ENCODE measurements around the gene SECISBP2L.

The SECISBP2L gene

GRCh38 chr15:49058559-49058958 lies 12.3 kb upstream of the SECISBP2L start:
- Histone ChIP-seq H2AFZ (ENCODE audit: low read length) (no peak overlapping the region), H3K27ac (ENCODE audit: low read length) (no peak overlapping the region), H4K20me1 (ENCODE audit: insufficient read depth, low read length) (no peaks in the 10 kb centered on the region), H3K9me3 (replicated peaks; ENCODE audit: insufficient read depth, low read length) (no peaks in the 10 kb centered on the region), H3K36me3 (replicated peaks; ENCODE audit: insufficient read depth, low read length) (no peaks in the 10 kb centered on the region), H3K9ac (ENCODE audit: low read length) (no peak overlapping the region), H3K27me3 (replicated peaks; ENCODE audit: insufficient read depth, low read length) (no peaks in the 10 kb centered on the region), H3K4me3 (ENCODE audit: low read length) (no peak overlapping the region), H3F3A (ENCODE audit: insufficient read depth, low read length) (no peaks in the 10 kb centered on the region), H3K4me2 (ENCODE audit: low read depth, low read length) (no peak overlapping the region), H3K4me1 (ENCODE audit: low read length) (no peaks in the 10 kb centered on the region), H3K9me2 (replicated peaks; ENCODE audit: insufficient read depth, low read length) (no peaks in the 10 kb centered on the region), H3K79me2 (ENCODE audit: low read length) (no peaks in the 10 kb centered on the region)
- no peak for TF ChIP-seq EZH2 (optimal IDR thresholded peaks at IDR 0.05; ENCODE audit: low read depth, low read length)
- no peak for TF ChIP-seq EZH2phosphoT487 (IDR thresholded peaks at IDR 0.05; ENCODE audit: low read length)
- TF ChIP-seq, protein P1, sequence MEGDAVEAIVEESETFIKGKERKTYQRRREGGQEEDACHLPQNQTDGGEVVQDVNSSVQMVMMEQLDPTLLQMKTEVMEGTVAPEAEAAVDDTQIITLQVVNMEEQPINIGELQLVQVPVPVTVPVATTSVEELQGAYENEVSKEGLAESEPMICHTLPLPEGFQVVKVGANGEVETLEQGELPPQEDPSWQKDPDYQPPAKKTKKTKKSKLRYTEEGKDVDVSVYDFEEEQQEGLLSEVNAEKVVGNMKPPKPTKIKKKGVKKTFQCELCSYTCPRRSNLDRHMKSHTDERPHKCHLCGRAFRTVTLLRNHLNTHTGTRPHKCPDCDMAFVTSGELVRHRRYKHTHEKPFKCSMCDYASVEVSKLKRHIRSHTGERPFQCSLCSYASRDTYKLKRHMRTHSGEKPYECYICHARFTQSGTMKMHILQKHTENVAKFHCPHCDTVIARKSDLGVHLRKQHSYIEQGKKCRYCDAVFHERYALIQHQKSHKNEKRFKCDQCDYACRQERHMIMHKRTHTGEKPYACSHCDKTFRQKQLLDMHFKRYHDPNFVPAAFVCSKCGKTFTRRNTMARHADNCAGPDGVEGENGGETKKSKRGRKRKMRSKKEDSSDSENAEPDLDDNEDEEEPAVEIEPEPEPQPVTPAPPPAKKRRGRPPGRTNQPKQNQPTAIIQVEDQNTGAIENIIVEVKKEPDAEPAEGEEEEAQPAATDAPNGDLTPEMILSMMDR (IDR thresholded peaks at IDR 0.05; ENCODE audit: low read length): no peak
- no peak for DNase-seq

DNA sequence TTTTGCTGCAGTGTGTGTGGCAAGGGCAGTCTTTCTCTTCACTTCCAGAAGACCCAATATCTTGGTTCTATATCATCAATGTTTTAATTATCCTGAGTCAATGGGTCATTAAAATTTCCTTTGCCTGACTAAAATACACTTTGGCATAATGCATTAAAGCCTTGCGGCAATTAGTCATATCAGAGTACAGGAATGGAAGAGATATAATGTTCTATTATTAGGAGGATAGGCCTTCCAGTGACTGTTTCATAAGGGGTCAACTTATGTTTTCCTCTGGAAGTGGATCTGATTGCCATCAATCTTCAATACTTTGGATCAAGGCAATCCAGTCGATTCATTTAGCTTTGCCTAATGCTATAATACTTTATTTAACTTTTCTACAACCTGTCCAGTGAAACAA lies 9.4 kb upstream of the SECISBP2L start:
- H3K4me3 ChIP-seq (ENCODE audit: low read length): no peak overlapping the region
- no peaks in the 10 kb centered on the region for H3K27me3 ChIP-seq (replicated peaks; ENCODE audit: insufficient read depth, low read length)
- H3F3A ChIP-seq (ENCODE audit: insufficient read depth, low read length): no peaks in the 10 kb centered on the region
- H3K27ac ChIP-seq (ENCODE audit: low read length): no peak overlapping the region
- no peaks in the 10 kb centered on the region for H3K79me2 ChIP-seq (ENCODE audit: low read length)
- no peak for TF ChIP-seq EZH2 (optimal IDR thresholded peaks at IDR 0.05; ENCODE audit: low read depth, low read length)
- TF ChIP-seq, protein P1 (IDR thresholded peaks at IDR 0.05; ENCODE audit: low read length): no peak
- no peak overlapping the region for H3K4me2 ChIP-seq (ENCODE audit: low read depth, low read length)
- H4K20me1 ChIP-seq (ENCODE audit: insufficient read depth, low read length): no peaks in the 10 kb centered on the region
- no peak overlapping the region for H2AFZ ChIP-seq (ENCODE audit: low read length)
- no peaks in the 10 kb centered on the region for H3K9me3 ChIP-seq (replicated peaks; ENCODE audit: insufficient read depth, low read length)
- DNase-seq: no peak
- H3K9me2 ChIP-seq (replicated peaks; ENCODE audit: insufficient read depth, low read length): no peaks in the 10 kb centered on the region
- H3K4me1 ChIP-seq (ENCODE audit: low read length): no peaks in the 10 kb centered on the region
- H3K36me3 ChIP-seq (replicated peaks; ENCODE audit: insufficient read depth, low read length): no peaks in the 10 kb centered on the region
- H3K9ac ChIP-seq (ENCODE audit: low read length): no peak overlapping the region

GRCh38 chr15:49052662-49053061 lies 6.4 kb upstream of the SECISBP2L start:
- no peak for DNase-seq
- Histone ChIP-seq H3F3A (ENCODE audit: insufficient read depth, low read length) (no peaks in the 10 kb centered on the region), H3K9ac (ENCODE audit: low read length) (no peak overlapping the region), H3K4me2 (ENCODE audit: low read depth, low read length) (no peak overlapping the region), H3K9me2 (replicated peaks; ENCODE audit: insufficient read depth, low read length) (no peaks in the 10 kb centered on the region), H2AFZ (ENCODE audit: low read length) (no peak overlapping the region), H3K9me3 (replicated peaks; ENCODE audit: insufficient read depth, low read length) (no peaks in the 10 kb centered on the region), H3K36me3 (replicated peaks; ENCODE audit: insufficient read depth, low read length) (no peaks in the 10 kb centered on the region), H3K27me3 (replicated peaks; ENCODE audit: insufficient read depth, low read length) (no peaks in the 10 kb centered on the region), H3K27ac (ENCODE audit: low read length) (no peak overlapping the region), H3K4me3 (ENCODE audit: low read length) (no peak overlapping the region), H3K79me2 (ENCODE audit: low read length) (no peaks in the 10 kb centered on the region), H3K4me1 (ENCODE audit: low read length) (no peaks in the 10 kb centered on the region), H4K20me1 (ENCODE audit: insufficient read depth, low read length) (no peaks in the 10 kb centered on the region)
- TF ChIP-seq EZH2 (optimal IDR thresholded peaks at IDR 0.05; ENCODE audit: low read depth, low read length) (no peak), EZH2phosphoT487 (IDR thresholded peaks at IDR 0.05; ENCODE audit: low read length) (no peak)
- TF ChIP-seq, protein P1 (IDR thresholded peaks at IDR 0.05; ENCODE audit: low read length): no peak
